Measurements from ENCODE around the gene MALT1.

The MALT1 gene

DNA sequence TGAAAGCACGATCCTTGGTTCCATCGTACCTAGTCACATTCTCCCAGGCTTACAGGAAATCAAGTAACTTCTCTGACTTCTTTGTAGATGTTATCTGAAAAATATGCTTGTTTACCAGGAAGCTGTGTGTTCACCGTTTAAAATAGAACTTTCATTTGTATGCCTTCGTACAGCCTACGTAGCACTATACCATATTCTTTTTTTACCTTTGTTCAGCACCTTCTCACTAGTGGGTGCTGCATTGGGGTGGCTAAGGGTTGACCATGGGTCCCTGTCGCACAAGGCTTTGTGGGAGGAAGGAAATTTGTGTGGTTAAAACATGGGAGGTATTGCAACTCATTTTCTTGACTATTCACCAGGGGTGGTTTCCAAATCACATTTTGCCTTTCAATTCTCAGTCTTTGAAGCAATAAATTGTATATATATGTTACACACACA lies 16.6 kb downstream of the MALT1 start:
- in situ Hi-C loops (cut with HindIII; ENCODE audit: low sequenced_read_pairs), result no loop called here

DNA sequence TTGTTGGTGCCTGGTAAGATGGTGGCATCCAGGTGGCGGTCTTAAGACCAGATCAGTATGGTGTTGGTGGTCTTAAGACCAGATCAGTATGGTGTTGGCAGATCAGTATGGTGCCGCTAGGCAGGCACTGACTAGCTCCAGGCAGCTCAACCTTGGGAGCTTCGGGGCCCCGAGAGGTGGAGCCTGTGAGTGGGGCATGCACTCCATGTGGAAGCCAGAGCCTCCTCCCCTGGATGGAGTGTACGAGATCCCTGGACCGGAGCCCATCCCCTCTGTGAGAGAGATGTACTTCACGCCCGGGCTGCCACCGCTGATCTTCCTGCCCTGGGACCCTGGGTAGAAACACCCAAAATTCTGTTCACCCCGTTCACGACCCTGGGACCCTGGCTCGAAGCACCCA lies 19.0 kb downstream of the MALT1 start:
- in situ Hi-C loops (cut with HindIII; ENCODE audit: low sequenced_read_pairs), result no loop called here

DNA sequence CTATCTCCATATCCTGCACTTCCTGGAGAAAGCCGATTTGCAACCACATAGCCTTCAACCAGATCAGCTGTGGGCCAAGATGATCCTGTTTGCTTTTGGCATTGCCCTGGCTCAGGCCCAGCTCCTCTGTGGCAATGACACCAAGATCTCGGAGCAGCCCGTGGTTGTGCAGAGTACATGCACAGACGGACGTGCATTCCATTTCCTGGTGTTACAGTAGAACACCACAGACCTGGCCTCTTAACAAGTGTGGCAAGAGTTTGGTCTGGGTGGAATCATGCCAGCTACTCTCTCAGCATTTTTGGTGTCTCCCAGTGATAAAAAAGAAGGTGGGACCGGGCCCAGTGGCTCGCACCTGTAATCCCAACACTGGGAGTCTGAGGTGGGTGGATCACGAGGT lies 20.0 kb downstream of the MALT1 start:
- in situ Hi-C loops (cut with HindIII; ENCODE audit: low sequenced_read_pairs), result no loop called here

DNA sequence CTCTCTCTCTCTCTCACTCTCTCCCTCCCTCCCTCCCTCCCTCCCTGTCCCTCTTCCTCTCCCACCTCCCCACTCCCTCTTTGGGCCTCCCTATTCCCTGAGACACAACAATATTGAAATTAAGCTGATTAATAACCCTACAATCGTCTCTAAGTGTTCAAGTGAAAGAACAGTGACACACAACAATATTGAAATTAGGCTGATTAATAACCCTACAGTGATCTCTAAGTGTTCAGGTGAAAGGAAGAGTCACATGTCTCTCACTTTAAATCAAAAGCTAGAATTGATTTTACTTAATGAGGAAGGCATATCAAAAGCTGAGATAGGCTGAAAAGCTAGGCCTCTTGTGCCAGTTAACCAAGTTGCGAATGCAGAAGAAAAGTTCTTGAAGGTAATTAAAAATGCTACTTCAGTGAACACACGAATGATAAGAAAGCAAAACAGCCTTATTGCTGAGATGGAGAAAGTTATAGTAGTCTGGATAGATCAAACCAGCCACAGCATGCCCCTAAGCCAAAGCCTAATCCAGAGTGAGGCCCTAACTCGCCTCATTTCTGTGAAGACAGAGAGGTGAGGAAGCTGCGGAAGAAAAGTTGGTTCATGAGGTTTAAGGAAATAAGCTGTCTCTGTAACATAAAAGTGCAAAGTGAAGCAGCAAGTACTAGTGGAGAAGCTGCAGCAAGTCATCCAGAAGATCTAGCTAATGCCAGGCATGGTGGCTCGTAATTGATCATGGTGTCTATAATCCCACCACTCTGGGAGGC lies 21.3 kb downstream of the MALT1 start:
- in situ Hi-C loops (cut with HindIII; ENCODE audit: low sequenced_read_pairs), result no loop called here

GRCh38 chr18:58694221-58694620 lies 23.0 kb downstream of the MALT1 start:
- in situ Hi-C loops (cut with HindIII; ENCODE audit: low sequenced_read_pairs), result no loop called here

DNA sequence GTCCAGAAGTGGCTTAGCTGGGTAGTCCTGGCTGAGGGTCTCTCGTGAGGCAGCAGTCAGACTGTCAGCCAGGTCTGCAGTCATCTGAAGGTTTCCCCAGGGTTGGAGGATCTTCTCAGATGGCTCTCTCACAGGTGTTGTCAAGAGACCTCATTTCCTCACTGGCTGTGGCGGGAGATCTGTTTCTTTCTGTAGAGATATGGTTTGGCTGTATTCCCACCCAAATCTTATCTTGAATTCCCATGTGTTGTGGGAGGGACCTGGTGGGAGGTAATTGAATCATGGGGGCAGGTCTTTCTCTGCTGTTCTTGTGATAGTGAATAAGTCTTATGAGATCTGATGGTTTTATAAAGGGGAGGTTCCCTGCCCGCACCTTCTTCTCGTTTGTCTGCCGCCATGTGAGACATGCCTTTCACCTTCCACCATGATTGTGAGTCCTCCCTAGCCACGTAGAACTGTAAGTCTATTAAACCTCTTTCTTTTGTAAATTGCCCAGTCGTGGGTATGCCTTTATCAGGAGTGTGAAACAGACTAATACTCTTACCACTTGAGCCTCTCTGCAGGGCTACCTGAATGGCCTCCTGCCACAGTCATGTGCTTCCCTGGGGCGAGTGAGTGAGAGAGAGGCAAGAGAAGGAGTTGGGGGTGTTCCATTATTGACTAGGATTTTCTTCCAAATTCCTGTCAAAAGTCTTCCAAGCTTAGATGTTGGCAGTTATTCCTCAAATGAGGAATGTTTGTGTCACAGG lies 23.6 kb downstream of the MALT1 start:
- in situ Hi-C loops (cut with HindIII; ENCODE audit: low sequenced_read_pairs), result no loop called here

- in situ Hi-C loops (cut with HindIII; ENCODE audit: low sequenced_read_pairs), result no loop called here
Observed at GRCh38 chr18:58695772-58696171, 24.5 kb downstream of the MALT1 start.

GRCh38 chr18:58697146-58697545 lies 25.9 kb downstream of the MALT1 start:
- in situ Hi-C loops (cut with HindIII; ENCODE audit: low sequenced_read_pairs), result no loop called here

- in situ Hi-C loops (cut with HindIII; ENCODE audit: low sequenced_read_pairs), result no loop called here
Observed at GRCh38 chr18:58698701-58699193, 27.5 kb downstream of the MALT1 start.

- in situ Hi-C loops (cut with HindIII; ENCODE audit: low sequenced_read_pairs), result no loop called here
Observed at GRCh38 chr18:58699551-58699950, 28.3 kb downstream of the MALT1 start.

GRCh38 chr18:58700209-58700608 lies 28.9 kb downstream of the MALT1 start:
- in situ Hi-C loops (cut with HindIII; ENCODE audit: low sequenced_read_pairs), result no loop called here

GRCh38 chr18:58712930-58713329 lies 41.7 kb downstream of the MALT1 start:
- in situ Hi-C loops (cut with HindIII; ENCODE audit: low sequenced_read_pairs), result no loop called here

- in situ Hi-C loops (cut with HindIII; ENCODE audit: low sequenced_read_pairs), result no loop called here
Observed at GRCh38 chr18:58714259-58714658, 43.0 kb downstream of the MALT1 start.

DNA sequence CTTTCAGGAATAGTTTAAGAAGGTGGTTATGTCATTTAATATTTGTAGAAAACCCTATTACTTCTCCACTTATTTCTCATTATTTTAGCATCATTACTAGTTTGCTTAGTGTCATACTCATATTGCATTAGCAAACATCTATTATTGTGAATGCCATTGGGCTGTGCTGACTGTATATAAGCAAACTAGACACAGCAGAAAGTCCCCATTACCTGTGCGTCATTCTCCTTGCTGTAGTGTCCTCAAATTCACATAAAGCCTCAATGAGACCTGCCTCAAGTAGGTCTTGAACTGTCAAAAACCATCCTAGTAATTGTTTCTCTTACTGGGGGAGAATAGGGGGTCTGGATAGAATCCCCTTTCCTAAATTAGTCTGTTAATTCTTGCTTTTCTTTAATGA lies 43.6 kb downstream of the MALT1 start:
- in situ Hi-C loops (cut with HindIII; ENCODE audit: low sequenced_read_pairs), result no loop called here

GRCh38 chr18:58715540-58715939 lies 44.3 kb downstream of the MALT1 start:
- in situ Hi-C loops (cut with HindIII; ENCODE audit: low sequenced_read_pairs), result no loop called here

GRCh38 chr18:58716060-58716756 lies 44.9 kb downstream of the MALT1 start:
- in situ Hi-C loops (cut with HindIII; ENCODE audit: low sequenced_read_pairs), result no loop called here

DNA sequence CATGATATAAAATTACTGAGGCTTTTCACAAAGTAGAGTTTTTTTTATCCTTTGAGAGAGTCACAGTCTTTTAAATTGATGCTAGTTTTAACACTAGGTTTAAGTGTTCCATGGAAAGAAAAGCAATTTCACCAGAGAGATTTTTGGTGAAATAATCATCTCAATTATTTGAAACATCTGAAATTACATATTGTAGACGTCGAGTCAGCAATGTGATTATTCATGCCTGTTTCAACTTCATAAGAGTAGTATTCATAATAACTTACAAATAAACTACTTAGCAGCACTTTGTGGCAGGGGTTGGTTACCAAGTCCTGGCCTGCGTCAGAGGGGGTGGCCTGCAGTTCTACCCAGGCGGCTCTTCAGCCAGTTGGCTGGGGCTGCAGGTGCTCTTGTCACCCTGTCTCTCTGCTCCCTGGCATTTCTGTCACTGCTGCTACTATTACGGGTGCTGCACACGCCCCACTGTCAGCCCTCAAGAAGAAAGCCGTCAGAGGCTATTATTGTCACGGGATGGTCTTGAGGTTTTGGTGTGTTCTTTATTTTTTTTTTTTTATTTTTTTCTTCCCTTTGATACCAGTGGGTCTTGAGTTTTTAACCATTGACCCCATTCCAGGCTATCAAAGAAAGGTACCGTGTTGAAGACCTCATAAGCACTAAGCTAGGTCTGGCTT lies 50.4 kb downstream of the MALT1 start:
- in situ Hi-C loops (cut with HindIII; ENCODE audit: low sequenced_read_pairs), result no loop called here

GRCh38 chr18:58723810-58724602 lies 52.7 kb downstream of the MALT1 start:
- in situ Hi-C loops (cut with HindIII; ENCODE audit: low sequenced_read_pairs), result no loop called here

- in situ Hi-C loops (cut with HindIII; ENCODE audit: low sequenced_read_pairs), result no loop called here
Observed at GRCh38 chr18:58726671-58727070, 55.4 kb downstream of the MALT1 start.

DNA sequence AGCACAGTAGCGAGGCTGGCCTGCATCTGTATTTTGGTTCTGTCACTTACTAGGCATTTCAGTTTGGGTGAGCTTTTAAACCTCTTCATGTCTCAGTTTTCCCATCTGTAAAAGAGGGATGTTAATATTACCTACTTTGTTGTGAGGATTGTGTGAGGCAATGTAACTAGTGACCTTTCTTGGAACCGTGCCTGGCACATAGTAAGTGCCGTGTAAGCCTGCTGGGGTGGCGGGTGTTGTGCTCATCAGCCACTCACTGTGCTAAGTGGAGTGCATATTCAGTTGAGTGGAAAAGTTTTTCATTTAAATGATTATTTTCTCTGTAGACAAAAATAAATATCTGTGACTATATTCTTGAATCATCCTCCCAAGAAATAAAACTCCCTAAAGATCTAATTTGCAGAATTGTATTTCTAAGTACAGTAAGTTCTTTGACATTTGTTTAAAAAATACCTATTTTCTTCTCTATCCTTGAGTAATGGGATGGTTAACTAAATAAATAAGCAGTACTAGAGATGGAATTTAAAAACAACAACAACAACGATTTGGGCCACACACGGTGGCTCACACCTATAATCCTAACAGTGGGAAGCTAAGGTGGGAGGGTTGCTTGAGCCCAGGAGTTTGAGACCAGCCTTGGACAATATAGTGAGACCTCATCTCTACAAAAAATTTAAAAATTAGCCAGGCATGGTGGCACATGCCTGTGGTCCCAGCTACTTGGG lies 56.7 kb downstream of the MALT1 start:
- in situ Hi-C loops (cut with HindIII; ENCODE audit: low sequenced_read_pairs), result no loop called here
